ENCODE results near the gene CCL23. TPM values are rescaled to one million over a fixed set of nuclear protein-coding genes. Genes with fewer than 3 reads are reported as not detected.

The CCL23 gene
- total RNA-seq, 1 experiment from 2014 or later, result not detected

DNA sequence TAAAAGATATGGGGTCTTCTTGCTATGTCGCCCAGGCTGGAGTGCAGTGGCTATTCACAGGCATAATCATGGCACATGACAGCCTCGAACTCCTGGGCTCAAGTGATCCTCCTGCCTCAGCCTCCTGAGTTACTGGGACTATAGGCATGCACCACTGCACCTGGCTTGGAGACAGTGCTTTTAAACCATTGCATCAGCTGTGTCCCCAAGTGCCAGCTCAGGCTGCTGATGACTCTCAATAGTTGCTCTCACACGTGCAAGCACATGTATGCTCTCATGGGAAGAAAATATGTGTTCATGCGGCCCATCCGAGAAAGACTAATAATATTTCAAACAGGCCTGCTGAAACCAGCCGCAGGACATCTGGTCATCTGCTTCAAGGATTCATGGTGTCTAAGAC lies 45.2 kb downstream of the CCL23 start:
- TF ChIP-seq, protein P1, sequence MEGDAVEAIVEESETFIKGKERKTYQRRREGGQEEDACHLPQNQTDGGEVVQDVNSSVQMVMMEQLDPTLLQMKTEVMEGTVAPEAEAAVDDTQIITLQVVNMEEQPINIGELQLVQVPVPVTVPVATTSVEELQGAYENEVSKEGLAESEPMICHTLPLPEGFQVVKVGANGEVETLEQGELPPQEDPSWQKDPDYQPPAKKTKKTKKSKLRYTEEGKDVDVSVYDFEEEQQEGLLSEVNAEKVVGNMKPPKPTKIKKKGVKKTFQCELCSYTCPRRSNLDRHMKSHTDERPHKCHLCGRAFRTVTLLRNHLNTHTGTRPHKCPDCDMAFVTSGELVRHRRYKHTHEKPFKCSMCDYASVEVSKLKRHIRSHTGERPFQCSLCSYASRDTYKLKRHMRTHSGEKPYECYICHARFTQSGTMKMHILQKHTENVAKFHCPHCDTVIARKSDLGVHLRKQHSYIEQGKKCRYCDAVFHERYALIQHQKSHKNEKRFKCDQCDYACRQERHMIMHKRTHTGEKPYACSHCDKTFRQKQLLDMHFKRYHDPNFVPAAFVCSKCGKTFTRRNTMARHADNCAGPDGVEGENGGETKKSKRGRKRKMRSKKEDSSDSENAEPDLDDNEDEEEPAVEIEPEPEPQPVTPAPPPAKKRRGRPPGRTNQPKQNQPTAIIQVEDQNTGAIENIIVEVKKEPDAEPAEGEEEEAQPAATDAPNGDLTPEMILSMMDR (conservative IDR thresholded peaks at IDR 0.05), result no peak
- Histone ChIP-seq H3K56ac (ENCODE audit: insufficient read length, low read depth, low read length) (no peak overlapping the region), H3K23me2 (ENCODE audit: insufficient read length, low read depth, low read length, poor library complexity, severe bottlenecking) (no peaks in the 10 kb centered on the region), H4K20me1 (ENCODE audit: control insufficient read depth, insufficient read depth, insufficient read length) (no peaks in the 10 kb centered on the region), H2BK5ac (ENCODE audit: insufficient read length, low read length) (no peak overlapping the region), H3T11ph (ENCODE audit: low read length) (no peak overlapping the region), H2BK120ac (ENCODE audit: low read depth, low read length, poor library complexity, severe bottlenecking) (no peak overlapping the region), H3K79me2 (ENCODE audit: insufficient read depth, low read length) (no peaks in the 10 kb centered on the region), H4K91ac (ENCODE audit: insufficient read length, low read depth, low read length) (no peak overlapping the region), H3K4ac (ENCODE audit: low read depth, low read length) (no peak overlapping the region), H2BK12ac (ENCODE audit: insufficient read length, low read depth, low read length) (no peak overlapping the region), H3K18ac (ENCODE audit: insufficient read length, low read depth, low read length) (no peak overlapping the region), H3K4me2 (ENCODE audit: insufficient read depth, insufficient read length, low read length) (no peak overlapping the region), H4K5ac (ENCODE audit: insufficient read length, low read depth, low read length) (no peak overlapping the region), H4K8ac (replicated peaks; ENCODE audit: insufficient read length, low read depth, low read length) (no peak overlapping the region), H2AFZ (ENCODE audit: low read length) (no peak overlapping the region), H3K27me3 (ENCODE audit: insufficient read depth, low read length) (no peaks in the 10 kb centered on the region), H3K4me1 (ENCODE audit: insufficient read depth, low read length) (no peaks in the 10 kb centered on the region), H2BK15ac (ENCODE audit: low read depth, low read length) (no peak overlapping the region), H2AK5ac (ENCODE audit: insufficient read length, low read length) (no peak overlapping the region), H3K14ac (ENCODE audit: insufficient read depth, low read length) (no peak overlapping the region), H3K27ac (ENCODE audit: insufficient read length, low read depth, low read length) (no peak overlapping the region), H2BK20ac (ENCODE audit: low read depth, low read length, poor library complexity, severe bottlenecking) (no peak overlapping the region), H3K9ac (ENCODE audit: extremely low read depth, insufficient read length, low read length) (no peak overlapping the region), H3K79me1 (ENCODE audit: insufficient read depth, low read depth, low read length, poor library complexity, severe bottlenecking) (no peaks in the 10 kb centered on the region), H3K9me3 (ENCODE audit: control insufficient read depth, low read depth, low read length) (no peaks in the 10 kb centered on the region), H3K23ac (ENCODE audit: insufficient read length, low read depth, low read length) (no peak overlapping the region)
- Mint-ChIP-seq H3K4me3 (no peak overlapping the region), H3K27me3 (ENCODE audit: low read depth) (0 out of 2 replicates have a peak, but pooled peaks cover 1% of the 10 kb centered on the region), H3K4me1 (peaks cover 5 to 11% of the 10 kb centered on the region in 2 experiments; a peak in 3 of 4 replicates), H3K36me3 (ENCODE audit: insufficient read depth in 1 of 3, low read depth in 3 of 3) (no peaks in the 10 kb centered on the region), H3K9me3 (no peaks in the 10 kb centered on the region), H3K27ac (no peak overlapping the region)
- no CpG with 5 or more reads among the region's 6 CpGs for WGBS (ENCODE audit: extremely low coverage, insufficient read length, low lambda C conversion rate)
- DNase-seq, result no peak
